PC-9 (cell line): ENCODE data around the gene OR52K1. TPM values are rescaled to one million over a fixed set of nuclear protein-coding genes. Genes with fewer than 3 reads are reported as not detected.
"Not testable (repeated sequence)": the region's sequence is repeated elsewhere in the genome, so short reads cannot be mapped to it uniquely, and the experiment has no call there.

Experiments
- BruUV-seq: library from RNA; stranded (reverse); fragments of 400-500 nt; replicated peaks from 2 replicates; lab custom pipeline; 2021; lab: Mats Ljungman, UMichigan
- CTCF ChIA-PET: fragments of 300-600 bp; sonication (Branson Sonifier 250); formaldehyde crosslinking; loops from one replicate; lab custom pipeline; 2022; ENCODE audit warnings: antibody characterized with exemption; lab: Charles Lee
- POLR2A ChIA-PET: fragments of 300-600 bp; sonication (Branson Sonifier 250); formaldehyde crosslinking; loops from one replicate; lab custom pipeline; 2022; ENCODE audit warnings: antibody characterized with exemption; ENCODE audit not compliant: unreplicated experiment; lab: Charles Lee
- DNase-seq, 2 experiments: peaks; one replicate each; pipeline versions ENCODE4 v3.0.0 to v3.0.0-alpha.2; 2015 to 2022; ENCODE audit warnings: mixed read lengths in 1 of 2
- H2AFZ ChIP-seq: fragments of 200-600 bp; sonication (generic); 2 replicates; pipeline ENCODE4 v1.8.1; 2017; ENCODE audit warnings: antibody characterized with exemption
- H3F3A ChIP-seq: fragments of 200-600 bp; sonication (generic); 2 replicates; pipeline ENCODE4 v1.8.1; 2017; ENCODE audit warnings: antibody characterized with exemption, mild to moderate bottlenecking, low read depth; ENCODE audit not compliant: insufficient read depth
- H3K27ac ChIP-seq: fragments of 200-600 bp; sonication (generic); 2 replicates; pipeline ENCODE4 v1.6.1; 2016; ENCODE audit warnings: mixed run types
- H3K27me3 ChIP-seq: fragments of 200-600 bp; sonication (generic); 2 replicates; pipeline ENCODE4 v1.6.1; 2016; ENCODE audit warnings: low read depth, mixed run types; ENCODE audit not compliant: insufficient read depth
- H3K36me3 ChIP-seq: fragments of 200-600 bp; sonication (generic); 2 replicates; pipeline ENCODE4 v1.6.1; 2016; ENCODE audit warnings: low read depth, mixed run types
- H3K4me1 ChIP-seq: fragments of 200-600 bp; sonication (generic); replicated peaks from 2 replicates; pipeline ENCODE4 v1.6.1; 2016; ENCODE audit warnings: mixed run types; ENCODE audit not compliant: insufficient read depth
- H3K4me2 ChIP-seq: fragments of 200-600 bp; sonication (generic); 2 replicates; pipeline ENCODE4 v1.6.1; 2017; ENCODE audit warnings: mixed run types
- H3K4me3 ChIP-seq: fragments of 200-600 bp; sonication (generic); 2 replicates; pipeline ENCODE4 v1.6.1; 2016; ENCODE audit warnings: mixed run types
- H3K79me2 ChIP-seq: fragments of 200-600 bp; sonication (generic); 2 replicates; pipeline ENCODE4 v1.6.1; 2017; ENCODE audit warnings: low read depth, mixed run types
- H3K9me2 ChIP-seq: fragments of 200-600 bp; sonication (generic); 2 replicates; pipeline ENCODE4 v1.8.1; 2017; ENCODE audit warnings: mild to moderate bottlenecking; ENCODE audit not compliant: insufficient read depth
- H3K9me3 ChIP-seq: fragments of 200-600 bp; sonication (generic); 2 replicates; pipeline ENCODE4 v1.8.1; 2016; ENCODE audit warnings: low read depth; ENCODE audit not compliant: insufficient read depth
- H4K20me1 ChIP-seq: fragments of 200-600 bp; sonication (generic); 2 replicates; pipeline ENCODE4 v1.8.1; 2017; ENCODE audit not compliant: insufficient read depth
- CTCF ChIP-seq: fragments of 200-600 bp; sonication (generic); conservative IDR thresholded peaks from 2 replicates; pipeline ENCODE4 v1.6.1; 2017; ENCODE audit warnings: mixed run types, antibody characterized with exemption, mild to moderate bottlenecking, moderate library complexity
- EZH2 ChIP-seq: fragments of 200-600 bp; sonication (generic); IDR thresholded peaks from 2 replicates; pipeline ENCODE4 v1.8.0; 2017; ENCODE audit warnings: antibody characterized with exemption, low read depth
- intact Hi-C: fragments of 100-400 bp; cut with micrococcal nuclease; formaldehyde crosslinking; loops from one replicate; pipeline ENCODE4 v1.10.0; 2022; ENCODE audit not compliant: unreplicated experiment
- total RNA-seq: library from RNA; stranded (reverse); gene quantifications from 2 replicates; pipeline ENCODE4 v1.2.3, GENCODE V29; 2021

OR52K1 gene
- total RNA-seq, 1 experiment from 2014 or later: not detected

- H4K20me1 ChIP-seq: no peaks in the 10 kb centered on the region
- intact Hi-C loops: no loop called here
- peaks cover 4% of the 10 kb centered on the region; the same call in 1 of the 2 replicates for H3K4me1 ChIP-seq
- H2AFZ ChIP-seq: no peak overlapping the region
- BruUV-seq: no TSS peak
- H3K79me2 ChIP-seq: no peaks in the 10 kb centered on the region
- DNase-seq: no peak
- no peaks in the 10 kb centered on the region for H3K36me3 ChIP-seq
- H3K4me2 ChIP-seq: no peak overlapping the region
- no peaks in the 10 kb centered on the region for H3K9me3 ChIP-seq
- H3K27ac ChIP-seq: no peak overlapping the region
- no peaks in the 10 kb centered on the region for H3K9me2 ChIP-seq
- H3K4me3 ChIP-seq: no peak overlapping the region
- no peaks in the 10 kb centered on the region for H3F3A ChIP-seq
- ChIA-PET CTCF (no interaction called here), POLR2A (no interaction called here)
- no peaks in the 10 kb centered on the region for H3K27me3 ChIP-seq
- TF ChIP-seq EZH2: no peak
- TF ChIP-seq CTCF: no peak
These were observed 1.2 kb upstream of the OR52K1 start for GRCh38 chr11:4481240-4481582.

GRCh38 chr11:4484310-4484709 is 1.9 kb downstream of the OR52K1 start:
- intact Hi-C loops: no loop called here
- no peak for DNase-seq
- H3K4me2 ChIP-seq: no peak overlapping the region
- no peaks in the 10 kb centered on the region for H3K79me2 ChIP-seq
- POLR2A ChIA-PET: no interaction called here
- H3K4me3 ChIP-seq: no peak overlapping the region
- H4K20me1 ChIP-seq: no peaks in the 10 kb centered on the region
- H3K27ac ChIP-seq: no peak overlapping the region
- no peak overlapping the region for H2AFZ ChIP-seq
- no peaks in the 10 kb centered on the region for H3K9me2 ChIP-seq
- H3K36me3 ChIP-seq: no peaks in the 10 kb centered on the region
- no peak for TF ChIP-seq CTCF
- TF ChIP-seq EZH2: no peak
- no peaks in the 10 kb centered on the region for H3K9me3 ChIP-seq
- CTCF ChIA-PET: no interaction called here
- peaks cover 4% of the 10 kb centered on the region; the same call in 1 of the 2 replicates for H3K4me1 ChIP-seq
- no peaks in the 10 kb centered on the region for H3F3A ChIP-seq
- H3K27me3 ChIP-seq: no peaks in the 10 kb centered on the region
- no TSS peak for BruUV-seq

GRCh38 chr11:4491405-4491804 is 9.0 kb downstream of the OR52K1 start:
- H3K9me2 ChIP-seq, BruUV-seq, H3K4me2 ChIP-seq, H2AFZ ChIP-seq, CTCF ChIA-PET, H3K4me1 ChIP-seq, H4K20me1 ChIP-seq, POLR2A ChIA-PET, H3K36me3 ChIP-seq, H3K27ac ChIP-seq, H3K4me3 ChIP-seq, DNase-seq, H3K9me3 ChIP-seq, H3K79me2 ChIP-seq, intact Hi-C loops, H3F3A ChIP-seq, H3K27me3 ChIP-seq: not testable (repeated sequence)

GRCh38 chr11:4491878-4492606 is 9.6 kb downstream of the OR52K1 start:
- Histone ChIP-seq H3K4me2 (no peak overlapping the region), H4K20me1 (no peaks in the 10 kb centered on the region), H3K4me3 (no peak overlapping the region), H3K27me3 (no peaks in the 10 kb centered on the region; the same call in 1 of the 2 replicates), H2AFZ (no peak overlapping the region), H3K9me2 (no peaks in the 10 kb centered on the region), H3K9me3 (no peaks in the 10 kb centered on the region), H3K36me3 (no peaks in the 10 kb centered on the region), H3K4me1 (no peaks in the 10 kb centered on the region), H3K27ac (no peak overlapping the region), H3F3A (no peaks in the 10 kb centered on the region), H3K79me2 (no peaks in the 10 kb centered on the region)
- BruUV-seq: no TSS peak
- POLR2A ChIA-PET: no interaction called here
- intact Hi-C loops: no loop called here
- no peak for TF ChIP-seq EZH2
- TF ChIP-seq CTCF: no peak
- CTCF ChIA-PET: no interaction called here
- DNase-seq: no peak
